Measurements from ENCODE around the gene ALAS2. TPM values are rescaled to one million over a fixed set of nuclear protein-coding genes. Genes with fewer than 3 reads are reported as not detected.

The ALAS2 gene
- total and polyA plus RNA-seq, 8 donors, result 18.4 TPM; not detected in 7

GRCh38 chrX:55004231-55004630, 26.5 kb downstream of the ALAS2 start:
- WGBS, 5 donors, result 68 to 94% (median 85%) methylated on average over 1 of the region's 1 CpG; no CpG with 5 or more reads in 1 of the 5 donors
- TF ChIP-seq POLR2AphosphoS5 (IDR thresholded peaks at IDR 0.05) (no peak), POLR2A (IDR thresholded peaks at IDR 0.05) (no peak), EP300 (IDR thresholded peaks at IDR 0.05) (no peak)
- TF ChIP-seq, protein P1, sequence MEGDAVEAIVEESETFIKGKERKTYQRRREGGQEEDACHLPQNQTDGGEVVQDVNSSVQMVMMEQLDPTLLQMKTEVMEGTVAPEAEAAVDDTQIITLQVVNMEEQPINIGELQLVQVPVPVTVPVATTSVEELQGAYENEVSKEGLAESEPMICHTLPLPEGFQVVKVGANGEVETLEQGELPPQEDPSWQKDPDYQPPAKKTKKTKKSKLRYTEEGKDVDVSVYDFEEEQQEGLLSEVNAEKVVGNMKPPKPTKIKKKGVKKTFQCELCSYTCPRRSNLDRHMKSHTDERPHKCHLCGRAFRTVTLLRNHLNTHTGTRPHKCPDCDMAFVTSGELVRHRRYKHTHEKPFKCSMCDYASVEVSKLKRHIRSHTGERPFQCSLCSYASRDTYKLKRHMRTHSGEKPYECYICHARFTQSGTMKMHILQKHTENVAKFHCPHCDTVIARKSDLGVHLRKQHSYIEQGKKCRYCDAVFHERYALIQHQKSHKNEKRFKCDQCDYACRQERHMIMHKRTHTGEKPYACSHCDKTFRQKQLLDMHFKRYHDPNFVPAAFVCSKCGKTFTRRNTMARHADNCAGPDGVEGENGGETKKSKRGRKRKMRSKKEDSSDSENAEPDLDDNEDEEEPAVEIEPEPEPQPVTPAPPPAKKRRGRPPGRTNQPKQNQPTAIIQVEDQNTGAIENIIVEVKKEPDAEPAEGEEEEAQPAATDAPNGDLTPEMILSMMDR (IDR thresholded peaks at IDR 0.05), result no peak
- H3K27me3 ChIP-seq, result no peaks in the 10 kb centered on the region
- no peak overlapping the region for H3K4me3 ChIP-seq
- no peaks in the 10 kb centered on the region for H3K9me3 ChIP-seq
- H3K27ac ChIP-seq, result no peak overlapping the region
- H3K36me3 ChIP-seq, result peaks cover 0 to 54% (median 47%) of the 10 kb centered on the region in 4 donors
- intact Hi-C loops (cut with DNase I; ENCODE audit: low total_unique reads), result loop anchor here (5.0 kb wide), 1 partner anchor 207 kb away; the partner anchor contains the start of gene ITIH6
- peaks cover 0 to 32% (median 16%) of the 10 kb centered on the region in 4 donors for H3K4me1 ChIP-seq
- DNase-seq, result no peak

DNA sequence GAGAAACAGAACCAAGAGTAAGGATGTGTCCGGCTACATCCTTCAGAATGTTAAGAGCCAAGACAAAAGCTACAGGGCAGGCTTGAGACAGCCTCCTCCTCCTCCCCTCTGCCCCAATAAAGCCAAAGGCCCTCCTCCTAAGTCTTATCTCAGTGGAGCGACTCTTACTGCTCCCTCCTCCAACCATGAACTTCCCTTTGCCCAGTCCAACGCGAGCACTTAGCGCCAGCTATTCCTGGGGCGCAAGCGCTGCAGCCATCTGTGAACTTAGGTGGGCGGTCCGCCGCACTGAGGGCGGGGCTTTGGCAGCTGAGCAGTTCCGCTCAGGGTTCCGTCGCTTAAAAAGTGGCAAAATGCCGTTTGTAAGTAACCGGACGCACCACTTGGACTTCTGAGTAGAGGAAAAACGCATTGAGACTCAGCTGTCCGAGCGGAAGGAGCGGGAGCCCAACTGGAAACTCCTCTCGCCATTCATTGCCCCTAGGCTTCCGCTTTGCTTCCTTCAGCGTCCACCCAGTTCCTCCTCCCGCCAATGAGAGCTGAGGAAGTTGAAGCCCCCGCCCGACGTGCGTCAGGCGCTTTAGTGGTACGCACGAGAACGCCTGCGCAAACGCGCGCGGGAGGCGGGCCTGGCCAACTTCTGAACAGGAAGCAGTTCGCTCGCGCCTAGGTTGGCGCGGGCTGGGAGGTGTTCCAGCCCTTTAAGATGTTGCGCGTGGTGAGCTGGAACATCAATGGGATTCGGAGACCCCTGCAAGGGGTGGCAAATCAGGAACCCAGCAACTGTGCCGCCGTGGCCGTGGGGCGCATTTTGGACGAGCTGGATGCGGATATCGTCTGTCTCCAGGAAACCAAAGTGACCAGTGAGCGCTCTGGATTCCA, 30.8 kb downstream of the ALAS2 start, which contains the start of gene APEX2:
Gene APEX2 (plus strand): TSS at position 647 of the 882 bp plus-strand sequence. CDS start 60 bp downstream, at position 707.
- Histone ChIP-seq H3K27ac (peak within 1 kb of the TSS; percentile 79 to 92 (median 89)), H3K9me3 (no peaks in the 10 kb centered on the region), H3K27me3 (no peaks in the 10 kb centered on the region), H3K36me3 (peaks cover 0 to 31% (median 29%) of the 10 kb centered on the region in 4 donors), H3K4me3 (peak within 1 kb of the TSS; percentile 51 to 58 (median 54)), H3K4me1 (peaks cover 0 to 11% (median 4%) of the 10 kb centered on the region in 4 donors)
- TF ChIP-seq, protein P1 (IDR thresholded peaks at IDR 0.05), result no peak
- TF ChIP-seq POLR2A (IDR thresholded peaks at IDR 0.05), result peak in 2 of 4 donors; percentile 22 to 31
- TF ChIP-seq POLR2AphosphoS5 (IDR thresholded peaks at IDR 0.05), result peak; percentile 76 to 88 (median 87)
- TF ChIP-seq EP300 (IDR thresholded peaks at IDR 0.05), result no peak
- 0 to 35% (median 14%) methylated on average over 25 to 55 of the region's 55 CpGs for WGBS, 5 donors
- DNase-seq, result peak; percentile 89 to 97
- intact Hi-C loops (cut with DNase I; ENCODE audit: low total_unique reads), result loop anchor here (5.0 kb wide), 1 partner anchor 203 kb away; the partner anchor contains the start of gene ITIH6

- no peaks in the 10 kb centered on the region for H3K9me3 ChIP-seq
- H3K27me3 ChIP-seq, result no peaks in the 10 kb centered on the region
- intact Hi-C loops (cut with DNase I; ENCODE audit: low total_unique reads), result no loop called here
- no peak overlapping the region for H3K27ac ChIP-seq
- DNase-seq, result no peak
- TF ChIP-seq, protein P1 (IDR thresholded peaks at IDR 0.05), result no peak
- TF ChIP-seq POLR2A (IDR thresholded peaks at IDR 0.05), result no peak
- H3K4me1 ChIP-seq, result peaks cover 0 to 3% (median under 1%) of the 10 kb centered on the region in 4 donors
- H3K4me3 ChIP-seq, result no peak overlapping the region
- no peaks in the 10 kb centered on the region for H3K36me3 ChIP-seq
Measured at GRCh38 chrX:54995621-54996020, 35.2 kb downstream of the ALAS2 start.

DNA sequence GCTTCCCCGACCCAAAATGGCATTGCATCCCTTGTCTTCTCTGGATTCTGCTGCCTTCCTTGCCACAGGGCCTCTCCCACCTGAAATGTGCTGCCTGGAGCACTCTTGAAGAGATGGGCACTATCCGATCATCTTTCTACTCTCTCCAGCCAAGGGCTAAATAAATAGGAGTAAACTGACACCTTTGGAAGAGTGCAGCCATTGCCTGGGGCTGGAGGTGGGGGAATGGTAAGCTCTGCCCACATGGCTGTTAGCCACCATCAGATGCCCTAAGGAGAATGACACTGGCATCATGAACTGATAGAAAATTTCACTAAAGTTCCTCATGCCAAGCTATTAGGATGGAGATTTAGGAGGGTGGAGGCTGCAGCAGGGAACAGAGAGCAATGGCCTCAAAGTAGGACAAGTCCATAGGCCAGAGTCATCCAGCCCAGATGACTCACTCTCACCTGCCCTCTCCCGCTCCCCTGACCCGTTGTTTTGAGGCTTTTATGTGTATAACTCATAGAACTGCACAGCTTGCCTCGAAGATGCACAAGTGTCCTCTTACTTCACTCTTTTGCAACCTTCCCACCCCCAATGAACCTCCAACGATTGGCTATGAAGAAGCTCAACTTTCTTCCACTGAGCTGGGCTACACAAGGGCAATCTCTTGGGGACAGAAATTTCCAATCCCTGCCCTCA, 36.0 kb downstream of the ALAS2 start:
- TF ChIP-seq POLR2A (IDR thresholded peaks at IDR 0.05), result no peak
- TF ChIP-seq EP300 (IDR thresholded peaks at IDR 0.05), result no peak
- TF ChIP-seq, protein P1 (IDR thresholded peaks at IDR 0.05), result no peak
- no peak for TF ChIP-seq POLR2AphosphoS5 (IDR thresholded peaks at IDR 0.05)
- Histone ChIP-seq H3K27ac (no peak overlapping the region), H3K36me3 (no peaks in the 10 kb centered on the region), H3K9me3 (no peaks in the 10 kb centered on the region), H3K4me1 (peaks cover 0 to 3% (median 0%) of the 10 kb centered on the region in 4 donors), H3K27me3 (no peaks in the 10 kb centered on the region), H3K4me3 (no peak overlapping the region)
- no peak for DNase-seq
- 72 to 96% (median 88%) methylated on average over 6 of the region's 6 CpGs for WGBS, 5 donors
- intact Hi-C loops (cut with DNase I; ENCODE audit: low total_unique reads), result no loop called here

Data from stomach (tissue), 9 donors.